KBM-7 (cell line): ENCODE data around the gene SHISA5.
"Not testable (repeated sequence)": the region's sequence is repeated elsewhere in the genome, so short reads cannot be mapped to it uniquely, and the experiment has no call there.

Experiments
- DNase-seq: peaks from one replicate; pipeline ENCODE4 v3.0.0-alpha.2; 2015
- in situ Hi-C: fragments of 300-500 bp; cut with MboI; formaldehyde crosslinking; loops from 2 replicates; pipeline ENCODE4 v1.14.3; 2020; ENCODE audit warnings: low sequenced_read_pairs, low pct_unique_long_range_greater_than_20kb, mixed read lengths

Gene SHISA5

GRCh38 chr3:48465531-48466378, 38.2 kb downstream of the SHISA5 start:
- in situ Hi-C loops = no loop called here
- peak; percentile 65 for DNase-seq

GRCh38 chr3:48465237-48465530, 38.8 kb downstream of the SHISA5 start:
- DNase-seq = no peak
- in situ Hi-C loops = no loop called here

- in situ Hi-C loops = no loop called here
- DNase-seq = no peak
Observed at GRCh38 chr3:48464713-48465221, 39.2 kb downstream of the SHISA5 start.

- DNase-seq = no peak
- in situ Hi-C loops = no loop called here
Observed at GRCh38 chr3:48463703-48464102, 40.3 kb downstream of the SHISA5 start.

- in situ Hi-C loops, DNase-seq: not testable (repeated sequence)
Observed at GRCh38 chr3:48461767-48462166, 42.2 kb downstream of the SHISA5 start.

GRCh38 chr3:48460517-48460902, 43.5 kb downstream of the SHISA5 start:
- DNase-seq = no peak
- in situ Hi-C loops = no loop called here

GRCh38 chr3:48459773-48460516, 44.0 kb downstream of the SHISA5 start:
- DNase-seq = no peak
- in situ Hi-C loops = no loop called here

GRCh38 chr3:48459331-48459730, 44.6 kb downstream of the SHISA5 start:
- in situ Hi-C loops = no loop called here
- no peak for DNase-seq

GRCh38 chr3:48456456-48456855, 47.5 kb downstream of the SHISA5 start:
- in situ Hi-C loops = no loop called here
- no peak for DNase-seq

GRCh38 chr3:48451270-48451669, 52.7 kb downstream of the SHISA5 start:
- no peak for DNase-seq
- in situ Hi-C loops = no loop called here

- DNase-seq = peak; percentile 86
- in situ Hi-C loops = no loop called here
Observed at GRCh38 chr3:48446425-48447193, 57.4 kb downstream of the SHISA5 start, which contains the start of gene ATRIP. Gene ATRIP (plus strand): TSS chr3:48446737. CDS start chr3:48446846, 109 bp downstream.

- DNase-seq = no peak
- in situ Hi-C loops = no loop called here
Observed at GRCh38 chr3:48446043-48446424, 57.9 kb downstream of the SHISA5 start.

GRCh38 chr3:48445277-48445882, 58.6 kb downstream of the SHISA5 start:
- in situ Hi-C loops = no loop called here
- no peak for DNase-seq

- no peak for DNase-seq
- in situ Hi-C loops = no loop called here
Observed at GRCh38 chr3:48441940-48442339, 62.0 kb downstream of the SHISA5 start.

GRCh38 chr3:48440590-48440958, 63.4 kb downstream of the SHISA5 start:
- DNase-seq = peak; percentile 31
- in situ Hi-C loops = no loop called here

- DNase-seq = peak; percentile 97
- in situ Hi-C loops = no loop called here
Observed at GRCh38 chr3:48439820-48440589, 64.0 kb downstream of the SHISA5 start, which contains the start of the genes CCDC51 and TMA7. Gene CCDC51 (minus strand): TSS chr3:48440119. CDS start chr3:48435128, 4,991 bp downstream. Gene TMA7 (plus strand): TSS chr3:48440257. CDS start chr3:48440297, 40 bp downstream.

GRCh38 chr3:48437812-48438211, 66.2 kb downstream of the SHISA5 start:
- in situ Hi-C loops = no loop called here
- no peak for DNase-seq

- no peak for DNase-seq
- in situ Hi-C loops = no loop called here
Observed at GRCh38 chr3:48436855-48437254, 67.1 kb downstream of the SHISA5 start.

- in situ Hi-C loops = no loop called here
- DNase-seq = no peak
Observed at GRCh38 chr3:48436477-48436787, 67.5 kb downstream of the SHISA5 start.
